GM21737 (cell line): ENCODE measurements around the gene NCOR1.
"Not testable (repeated sequence)": the region's sequence is repeated elsewhere in the genome, so short reads cannot be mapped to it uniquely, and the experiment has no call there.

Source experiments
- ATAC-seq: cut with Tn5 transposase; IDR thresholded peaks from one replicate; pipeline ENCODE4 v1.9.1; 2021; ENCODE audit warnings: mild to moderate bottlenecking, moderate library complexity; ENCODE audit not compliant: unreplicated experiment

The NCOR1 gene

GRCh38 chr17:16101440-16101839 lies 113.9 kb downstream of the NCOR1 start:
- no peak for ATAC-seq

- ATAC-seq = no peak
These were observed 114.5 kb downstream of the NCOR1 start for GRCh38 chr17:16100737-16101400.

DNA sequence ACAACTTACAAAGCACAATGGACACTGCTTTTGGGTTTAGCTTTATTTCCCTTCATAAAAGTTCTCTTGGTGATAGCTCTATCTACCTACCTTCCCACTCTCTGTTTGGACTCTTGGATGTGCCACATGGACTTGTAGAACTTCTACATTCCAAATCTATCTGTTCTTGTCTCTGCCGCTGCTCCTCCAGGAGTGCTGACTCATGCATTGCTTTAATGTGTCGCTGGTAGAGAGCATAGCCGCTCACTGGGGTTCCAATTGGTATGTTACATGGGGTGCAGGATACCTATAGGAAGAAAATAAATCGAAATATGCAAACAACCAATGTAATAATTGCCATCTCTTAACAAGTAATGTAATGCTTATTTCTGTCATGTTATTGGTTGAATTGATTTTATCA lies 123.6 kb downstream of the NCOR1 start:
- no peak for ATAC-seq

DNA sequence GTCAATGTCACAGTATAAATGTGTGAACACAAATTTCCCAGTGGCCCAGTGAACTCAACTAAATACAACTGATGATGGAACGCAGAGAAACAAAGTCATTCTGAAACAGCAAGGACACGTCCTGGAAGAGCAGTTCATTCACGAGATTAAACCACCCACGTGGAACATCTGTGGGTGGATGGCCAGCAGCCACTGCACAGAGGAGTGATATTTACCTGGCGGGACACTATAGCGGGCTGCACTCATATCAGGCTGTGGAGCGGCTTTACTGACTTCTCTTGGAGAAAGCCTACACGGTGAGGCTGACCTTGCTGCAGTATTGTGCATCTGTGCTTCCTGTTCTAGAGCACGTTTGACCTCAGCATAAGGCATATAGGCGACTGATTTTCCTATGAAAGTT lies 128.4 kb downstream of the NCOR1 start:
- ATAC-seq = no peak

GRCh38 chr17:16085066-16085699 lies 130.2 kb downstream of the NCOR1 start:
- ATAC-seq = no peak

DNA sequence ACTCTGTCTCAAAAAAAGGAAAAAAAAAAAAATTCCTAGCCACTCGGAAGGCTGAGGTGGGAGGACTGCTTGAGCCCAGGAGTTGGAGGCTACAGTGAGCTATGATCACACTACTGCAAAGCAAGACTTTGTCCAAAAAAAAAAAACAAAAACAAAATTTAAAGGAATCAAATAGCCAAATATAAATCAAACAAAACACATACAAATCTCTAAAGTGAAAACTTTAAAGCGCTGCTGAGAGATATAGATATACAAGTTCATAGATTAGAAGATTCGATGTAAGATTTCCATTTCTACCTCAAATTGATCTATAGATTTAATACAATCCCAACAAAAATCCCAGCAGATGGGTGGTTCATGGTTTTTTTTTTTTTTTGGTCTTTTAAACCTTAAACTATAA lies 132.1 kb downstream of the NCOR1 start:
- no peak for ATAC-seq

DNA sequence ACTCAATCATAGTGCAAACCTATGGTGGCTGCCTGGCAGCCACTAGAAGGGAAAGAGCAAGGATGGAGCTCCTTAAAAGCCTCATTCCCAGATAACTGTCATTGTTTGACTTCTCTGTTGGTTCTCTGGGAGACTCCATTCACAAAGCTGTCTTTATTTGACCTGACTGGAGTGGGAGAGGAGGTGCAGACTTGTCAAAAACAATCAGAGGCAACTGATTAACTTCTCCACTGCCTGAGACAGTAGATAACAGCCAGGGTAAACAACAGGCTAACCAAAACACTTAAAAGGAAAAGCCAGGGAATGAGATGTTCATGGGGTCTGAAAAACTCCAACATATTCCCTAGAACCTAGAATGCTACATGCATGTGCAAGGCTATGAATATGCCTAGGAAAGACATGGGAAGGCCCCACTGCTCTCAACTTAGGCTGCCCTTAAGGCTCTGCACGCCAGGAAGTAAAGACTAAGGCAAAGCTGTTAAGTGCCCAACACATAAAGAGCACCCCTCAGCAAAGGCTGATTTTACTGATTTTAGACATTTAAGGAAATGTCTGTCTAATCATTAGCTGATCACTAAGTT lies 133.7 kb downstream of the NCOR1 start:
- no peak for ATAC-seq

GRCh38 chr17:16080366-16080765 lies 135.0 kb downstream of the NCOR1 start:
- ATAC-seq = no peak

DNA sequence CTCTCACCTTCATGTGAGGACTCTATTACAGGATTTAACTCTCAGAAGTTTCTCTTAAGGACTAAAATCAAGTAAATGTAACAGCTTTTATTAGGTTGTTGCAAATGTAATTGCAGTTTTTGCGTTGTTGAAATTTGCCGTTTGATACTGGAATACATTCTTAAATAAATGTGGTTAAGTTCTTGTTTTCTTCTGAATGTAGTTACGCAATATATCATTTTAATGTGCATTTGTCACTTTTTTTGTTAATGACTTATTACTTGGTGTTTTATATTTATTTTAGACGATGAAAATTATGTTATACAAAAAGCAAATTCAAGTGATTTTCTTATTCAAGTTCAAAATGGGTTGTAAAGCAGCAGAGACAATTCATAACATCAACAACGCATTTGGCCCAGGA lies 139.4 kb downstream of the NCOR1 start:
- ATAC-seq = no peak

DNA sequence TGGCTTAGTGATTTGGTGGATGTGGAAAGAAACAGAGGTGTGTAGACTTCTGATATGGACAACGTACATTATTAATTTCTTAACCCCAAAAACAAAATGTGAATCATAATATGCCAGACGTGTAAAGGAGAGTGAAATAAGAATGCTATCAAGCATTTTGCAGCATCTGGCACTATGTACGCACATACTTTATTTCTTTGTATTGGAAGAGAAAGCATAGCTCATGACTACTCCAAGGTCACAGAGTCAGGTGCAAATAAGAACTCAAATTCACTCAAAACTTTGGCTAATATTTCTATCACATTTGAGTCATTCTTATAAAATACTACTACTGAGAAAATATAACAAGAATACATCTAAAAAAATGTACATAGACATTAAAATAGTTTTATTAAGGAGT lies 140.9 kb downstream of the NCOR1 start:
- ATAC-seq = no peak

GRCh38 chr17:16073845-16074244 lies 141.5 kb downstream of the NCOR1 start:
- ATAC-seq = no peak

- ATAC-seq = no peak
These were observed 143.3 kb downstream of the NCOR1 start for GRCh38 chr17:16072031-16072430.

GRCh38 chr17:16068323-16068722 lies 147.0 kb downstream of the NCOR1 start:
- no peak for ATAC-seq

GRCh38 chr17:16066125-16066524 lies 149.2 kb downstream of the NCOR1 start:
- no peak for ATAC-seq

GRCh38 chr17:16061631-16062030 lies 153.7 kb downstream of the NCOR1 start:
- ATAC-seq = no peak

DNA sequence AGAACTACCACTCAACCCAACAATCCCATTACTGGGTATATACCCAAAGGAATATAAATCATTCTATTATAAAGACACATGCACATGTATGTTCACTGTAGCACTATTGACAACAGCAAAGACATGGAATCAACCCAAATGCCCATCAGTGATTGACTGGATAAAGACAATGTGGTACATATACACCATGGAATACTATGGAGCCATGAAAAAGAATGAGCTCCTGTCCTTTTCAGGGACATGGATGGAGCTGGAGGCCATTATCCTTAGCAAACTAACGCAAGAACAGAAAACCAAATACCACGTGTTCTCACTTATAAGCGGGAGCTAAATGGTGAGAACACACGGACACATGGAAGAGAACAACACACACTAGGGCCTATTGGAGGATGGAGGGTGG lies 160.2 kb downstream of the NCOR1 start:
- not testable (repeated sequence) for ATAC-seq

- ATAC-seq = no peak
These were observed 162.8 kb downstream of the NCOR1 start for GRCh38 chr17:16052486-16052885.

DNA sequence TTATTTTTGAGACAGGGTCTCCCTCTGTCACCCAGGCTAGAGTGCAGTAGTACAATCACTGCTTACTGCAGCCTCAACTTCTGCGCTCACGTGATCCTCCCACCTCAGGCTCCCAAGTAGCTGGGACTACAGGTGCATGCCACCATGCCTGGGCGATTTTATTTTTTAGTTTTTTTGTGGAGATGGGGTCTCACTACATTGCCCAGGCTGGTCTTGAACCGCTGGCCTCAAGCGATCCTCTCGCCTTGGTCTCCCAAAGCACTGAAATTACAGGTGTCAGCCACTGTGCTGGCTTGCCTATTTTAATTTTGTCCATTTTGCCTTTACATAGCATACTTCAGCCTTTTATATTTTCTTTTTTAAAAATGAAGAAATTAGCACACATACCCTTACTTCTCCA lies 164.5 kb downstream of the NCOR1 start:
- no peak for ATAC-seq

DNA sequence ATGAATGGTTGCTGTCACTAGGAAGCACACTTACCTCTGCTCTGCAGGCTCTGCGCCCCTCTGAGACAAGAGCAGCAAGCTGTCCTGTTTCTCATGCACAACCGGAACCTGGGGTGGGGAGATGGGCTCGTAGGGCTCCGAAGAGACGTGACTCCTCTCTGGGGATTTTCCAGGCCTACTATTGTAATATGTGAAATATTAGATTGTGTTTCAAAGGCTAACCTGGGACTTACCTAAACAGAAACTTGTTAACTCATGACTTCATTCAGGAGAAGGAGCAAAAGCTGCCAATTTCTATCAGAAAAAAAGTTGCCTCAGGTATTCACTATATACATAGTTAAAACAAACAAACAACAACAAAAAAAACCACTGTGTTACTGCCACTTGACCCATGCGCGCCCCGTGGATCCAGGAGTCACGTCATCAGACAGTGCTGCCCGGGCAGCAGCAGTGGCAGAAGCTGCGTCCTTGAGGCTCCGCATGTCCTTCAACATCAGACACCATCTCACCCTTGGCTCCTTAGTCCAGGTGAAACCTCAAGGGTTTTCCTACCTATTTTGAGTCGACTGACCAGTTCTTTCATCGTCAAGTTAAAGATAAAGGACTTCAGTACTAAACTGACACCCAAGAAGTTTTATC lies 166.4 kb downstream of the NCOR1 start:
- no peak for ATAC-seq

GRCh38 chr17:16046966-16047365 lies 168.4 kb downstream of the NCOR1 start:
- ATAC-seq = no peak

DNA sequence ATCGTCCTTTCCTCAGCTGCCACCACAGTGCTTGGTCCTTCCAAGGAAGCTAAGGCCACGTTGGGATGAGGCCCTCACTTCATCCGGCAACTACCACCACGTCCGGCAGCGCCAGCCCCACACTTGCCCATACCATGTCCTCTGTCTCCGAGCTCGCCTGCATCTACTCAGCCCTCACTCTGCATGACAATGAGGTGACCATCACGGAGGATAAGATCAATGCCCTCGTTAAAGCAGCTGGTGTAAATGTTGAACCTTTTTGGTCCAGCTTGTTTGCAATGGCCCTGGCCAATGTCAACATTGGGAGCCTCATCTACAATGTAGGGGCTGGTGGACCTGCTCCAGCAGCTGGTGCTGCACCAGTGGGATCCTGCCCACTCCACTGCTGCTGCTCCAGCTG lies 170.8 kb downstream of the NCOR1 start:
- ATAC-seq = no peak

GRCh38 chr17:16040710-16041251 lies 174.6 kb downstream of the NCOR1 start:
- no peak for ATAC-seq
